ENCODE measurements around the gene GABRA5. TPM values are rescaled to one million over a fixed set of nuclear protein-coding genes. Genes with fewer than 3 reads are reported as not detected.

Gene GABRA5
- total RNA-seq, 2 donors from 2014 or later, result not detected

DNA sequence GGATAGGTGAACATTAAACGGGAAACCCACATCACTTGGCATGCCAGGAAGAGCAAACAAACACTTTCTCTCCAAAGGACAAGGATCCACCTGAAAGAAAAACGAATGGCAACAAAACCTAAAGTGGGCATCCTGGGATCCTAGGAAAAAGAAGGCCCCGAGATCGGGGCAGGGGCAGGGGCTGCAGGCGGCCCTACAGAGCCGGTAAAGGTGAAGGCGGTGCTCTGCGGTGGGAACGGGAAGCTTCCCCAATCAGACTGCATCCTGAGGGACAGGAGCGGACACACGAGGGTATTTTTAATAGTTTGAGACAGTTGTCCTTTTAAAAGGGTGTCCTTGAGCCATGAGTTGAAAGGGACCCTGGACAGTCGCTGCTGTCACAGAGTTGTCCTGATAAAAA, 24.9 kb upstream of the GABRA5 start:
- H3K36me3 ChIP-seq, result no peaks in the 10 kb centered on the region
- DNase-seq (ENCODE audit: low spot score) (no peak), ATAC-seq (ENCODE audit: insufficient number of reproducible peaks, low FRiP score, low read depth) (no peak)
- TF ChIP-seq, protein P1, sequence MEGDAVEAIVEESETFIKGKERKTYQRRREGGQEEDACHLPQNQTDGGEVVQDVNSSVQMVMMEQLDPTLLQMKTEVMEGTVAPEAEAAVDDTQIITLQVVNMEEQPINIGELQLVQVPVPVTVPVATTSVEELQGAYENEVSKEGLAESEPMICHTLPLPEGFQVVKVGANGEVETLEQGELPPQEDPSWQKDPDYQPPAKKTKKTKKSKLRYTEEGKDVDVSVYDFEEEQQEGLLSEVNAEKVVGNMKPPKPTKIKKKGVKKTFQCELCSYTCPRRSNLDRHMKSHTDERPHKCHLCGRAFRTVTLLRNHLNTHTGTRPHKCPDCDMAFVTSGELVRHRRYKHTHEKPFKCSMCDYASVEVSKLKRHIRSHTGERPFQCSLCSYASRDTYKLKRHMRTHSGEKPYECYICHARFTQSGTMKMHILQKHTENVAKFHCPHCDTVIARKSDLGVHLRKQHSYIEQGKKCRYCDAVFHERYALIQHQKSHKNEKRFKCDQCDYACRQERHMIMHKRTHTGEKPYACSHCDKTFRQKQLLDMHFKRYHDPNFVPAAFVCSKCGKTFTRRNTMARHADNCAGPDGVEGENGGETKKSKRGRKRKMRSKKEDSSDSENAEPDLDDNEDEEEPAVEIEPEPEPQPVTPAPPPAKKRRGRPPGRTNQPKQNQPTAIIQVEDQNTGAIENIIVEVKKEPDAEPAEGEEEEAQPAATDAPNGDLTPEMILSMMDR (IDR thresholded peaks at IDR 0.05), result no peak
- no peaks in the 10 kb centered on the region for H3K4me1 ChIP-seq (ENCODE audit: control insufficient read depth in 1 of 2, low read depth in 2 of 2)
- H3K4me3 ChIP-seq, result no peak overlapping the region
- H3K9me3 ChIP-seq, result no peaks in the 10 kb centered on the region
- no peak overlapping the region for H3K27ac ChIP-seq
- no peaks in the 10 kb centered on the region for H3K27me3 ChIP-seq (replicated peaks; ENCODE audit: insufficient read depth)

DNA sequence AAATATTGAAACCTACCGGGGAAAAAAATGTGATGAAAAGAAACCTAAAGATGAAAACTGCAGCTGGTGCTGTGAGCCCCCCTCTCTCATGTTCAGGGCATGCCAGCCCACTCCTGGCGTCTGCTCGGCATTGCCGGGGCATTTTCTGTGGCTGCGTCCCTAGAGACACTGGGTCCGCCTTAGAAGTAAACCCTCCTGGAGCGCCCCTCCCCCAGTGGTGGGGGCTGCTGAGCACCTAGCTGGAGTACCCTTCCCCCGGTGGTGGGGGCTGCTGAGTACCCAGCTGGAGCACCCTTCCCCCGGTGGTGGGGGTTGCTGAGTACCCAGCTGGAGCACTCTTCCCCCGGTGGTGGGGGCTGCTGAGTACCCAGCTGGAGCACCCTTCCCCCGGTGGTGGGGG, 24.5 kb upstream of the GABRA5 start:
- H3K9me3 ChIP-seq, result no peaks in the 10 kb centered on the region
- H3K27ac ChIP-seq, result no peak overlapping the region
- no peaks in the 10 kb centered on the region for H3K4me1 ChIP-seq (ENCODE audit: control insufficient read depth in 1 of 2, low read depth in 2 of 2)
- ATAC-seq (ENCODE audit: insufficient number of reproducible peaks, low FRiP score, low read depth) (no peak), DNase-seq (ENCODE audit: low spot score) (no peak)
- TF ChIP-seq, protein P1 (IDR thresholded peaks at IDR 0.05), result no peak
- no peaks in the 10 kb centered on the region for H3K36me3 ChIP-seq
- no peak overlapping the region for H3K4me3 ChIP-seq
- H3K27me3 ChIP-seq (replicated peaks; ENCODE audit: insufficient read depth), result no peaks in the 10 kb centered on the region

DNA sequence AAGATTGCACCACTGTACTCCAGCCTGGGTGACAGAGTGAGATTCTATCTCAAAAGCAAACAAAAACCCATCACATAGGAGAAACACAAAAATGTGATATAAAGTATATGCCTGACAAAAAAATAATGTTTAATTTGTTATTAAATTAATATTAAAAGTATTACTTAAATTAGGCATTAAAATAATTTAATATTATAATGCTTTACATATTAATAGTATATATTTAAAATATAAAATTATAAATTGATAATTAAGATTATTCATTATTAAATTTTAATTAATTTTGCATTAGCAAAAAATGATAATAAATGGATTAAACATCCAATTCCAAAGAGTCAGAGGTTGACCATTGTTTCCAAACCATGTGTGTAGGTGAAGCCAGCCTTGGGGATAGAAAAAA, 22.0 kb upstream of the GABRA5 start:
- DNase-seq (ENCODE audit: low spot score), result no peak
- H3K4me1 ChIP-seq (ENCODE audit: control insufficient read depth in 1 of 2, low read depth in 2 of 2), result no peaks in the 10 kb centered on the region
- no peaks in the 10 kb centered on the region for H3K9me3 ChIP-seq
- no peak for ATAC-seq (ENCODE audit: insufficient number of reproducible peaks, low FRiP score, low read depth)
- TF ChIP-seq, protein P1 (IDR thresholded peaks at IDR 0.05), result no peak
- no peaks in the 10 kb centered on the region for H3K27me3 ChIP-seq (replicated peaks; ENCODE audit: insufficient read depth)
- no peaks in the 10 kb centered on the region for H3K36me3 ChIP-seq
- H3K27ac ChIP-seq, result no peak overlapping the region
- H3K4me3 ChIP-seq, result no peak overlapping the region

DNA sequence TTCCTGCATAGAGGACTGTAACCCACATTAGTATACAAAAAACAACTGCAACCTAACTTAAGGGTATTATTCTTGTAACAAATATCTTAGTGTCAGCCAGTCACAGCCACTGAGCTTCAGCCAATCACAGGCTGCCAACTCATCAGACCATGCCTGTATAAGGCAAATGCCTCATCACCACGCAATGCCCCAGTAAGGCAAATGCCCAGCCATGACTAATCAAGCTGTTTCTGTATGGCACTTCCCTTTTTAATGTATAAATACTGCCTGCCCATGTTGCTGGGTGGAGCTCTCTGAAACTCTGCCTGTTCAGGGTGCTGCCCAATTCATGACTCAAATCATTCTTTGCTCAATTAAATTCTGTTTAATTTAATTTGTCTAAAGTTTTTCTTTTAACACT, 18.4 kb upstream of the GABRA5 start:
- TF ChIP-seq, protein P1 (IDR thresholded peaks at IDR 0.05), result no peak
- Histone ChIP-seq H3K36me3 (no peaks in the 10 kb centered on the region), H3K9me3 (no peaks in the 10 kb centered on the region), H3K27me3 (replicated peaks; ENCODE audit: insufficient read depth) (no peaks in the 10 kb centered on the region), H3K27ac (no peak overlapping the region), H3K4me3 (no peak overlapping the region), H3K4me1 (ENCODE audit: control insufficient read depth in 1 of 2, low read depth in 2 of 2) (no peaks in the 10 kb centered on the region)
- ATAC-seq (ENCODE audit: insufficient number of reproducible peaks, low FRiP score, low read depth) (no peak), DNase-seq (ENCODE audit: low spot score) (no peak)

DNA sequence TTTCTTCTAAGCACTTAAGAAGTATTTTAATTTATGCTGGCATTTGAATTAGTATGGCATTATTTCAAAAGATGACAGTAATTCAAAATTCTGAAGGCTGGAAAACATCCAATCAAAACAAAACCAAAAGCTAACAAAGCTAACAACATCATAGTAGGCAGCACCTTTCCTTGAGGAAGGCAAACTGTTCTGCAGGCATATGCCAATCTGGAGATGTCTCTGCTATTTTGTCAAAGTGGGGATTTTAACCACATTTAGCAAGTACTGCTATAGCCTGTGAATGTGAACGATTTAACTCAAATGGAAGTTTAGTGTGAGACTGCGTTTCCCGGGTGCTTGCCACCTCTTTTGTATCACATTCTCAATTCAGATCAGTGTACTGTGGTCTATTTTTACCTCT, 16.7 kb upstream of the GABRA5 start:
- H3K9me3 ChIP-seq, result no peaks in the 10 kb centered on the region
- no peak for ATAC-seq (ENCODE audit: insufficient number of reproducible peaks, low FRiP score, low read depth)

More for the DNA sequence above, 16.7 kb upstream of the GABRA5 start:
- no peak for DNase-seq (ENCODE audit: low spot score)
- H3K4me3 ChIP-seq, result no peak overlapping the region
- H3K4me1 ChIP-seq (ENCODE audit: control insufficient read depth in 1 of 2, low read depth in 2 of 2), result no peaks in the 10 kb centered on the region
- H3K36me3 ChIP-seq, result no peaks in the 10 kb centered on the region
- no peaks in the 10 kb centered on the region for H3K27me3 ChIP-seq (replicated peaks; ENCODE audit: insufficient read depth)
- TF ChIP-seq, protein P1 (IDR thresholded peaks at IDR 0.05), result no peak
- no peak overlapping the region for H3K27ac ChIP-seq
